GM12878 (cell line): ENCODE results near the gene SRBD1. TPM values are rescaled to one million over a fixed set of nuclear protein-coding genes. Genes with fewer than 3 reads are reported as not detected.
A peak's percentile ranks its signal among the peaks of the same experiment; 100 is the strongest.

Experiments used
- ATAC-seq: fragments of 200-7000 bp; cut with Tn5 transposase; 3 replicates; pipeline ENCODE4 v1.9.1; 2020; ENCODE audit warnings: mild to moderate bottlenecking, moderate library complexity
- BruUV-seq: library from RNA; stranded (reverse); fragments of 400-500 nt; replicated peaks from 2 replicates; lab custom pipeline; 2021; lab: Mats Ljungman, UMichigan
- CTCF ChIA-PET: fragments of 300-600 bp; sonication (Branson Sonifier 250); formaldehyde crosslinking; extraction: SDS; loops from one replicate; lab custom pipeline; 2021; ENCODE audit warnings: inconsistent platforms; lab: Yijun Ruan, JAX
- POLR2A ChIA-PET: fragments of 350-600 bp; formaldehyde crosslinking; extraction: SDS; loops from one replicate; lab custom pipeline; 2021; ENCODE audit warnings: inconsistent platforms; lab: Charles Lee
- RAD21 ChIA-PET: fragments of 300-600 bp; sonication (Branson Sonifier 250); formaldehyde crosslinking; loops from one replicate; lab custom pipeline; 2023; ENCODE audit warnings: antibody characterized with exemption; ENCODE audit not compliant: unreplicated experiment; lab: Charles Lee
- SMC1A ChIA-PET: fragments of 300-600 bp; sonication (Branson Sonifier 250); formaldehyde crosslinking; loops from one replicate; lab custom pipeline; 2023; ENCODE audit not compliant: unreplicated experiment, uncharacterized antibody; lab: Charles Lee
- DNase-seq: peaks from one replicate; pipeline ENCODE4 v3.0.0-alpha.2; 2011; ENCODE audit warnings: low read depth, low spot score
- FAIRE-seq: peaks from 3 replicates; lab custom pipeline; 2011; peaks lifted over from hg19 to GRCh38; lab: Jason Lieb, UNC
- H2AFZ ChIP-seq: 2 replicates; pipeline ENCODE4 v1.6.0; 2011; ENCODE audit warnings: low read depth, low read length, control low read depth; ENCODE audit not compliant: control insufficient read depth
- H3K27ac ChIP-seq: 2 replicates; pipeline ENCODE4 v1.5.1; 2011; ENCODE audit warnings: control low read depth; ENCODE audit not compliant: control insufficient read depth, insufficient read depth
- H3K27me3 ChIP-seq, 2 experiments: replicated peaks in 1 of 2; 2 replicates each; pipeline versions ENCODE4 v1.6.0 to v1.6.1; 2011; ENCODE audit warnings: low read length in 1 of 2; ENCODE audit not compliant: control insufficient read depth in 2 of 2, insufficient read depth in 2 of 2
- H3K36me3 ChIP-seq, 2 experiments: 2 replicates each; pipeline ENCODE4 v1.5.1; 2011; ENCODE audit warnings: low read length in 1 of 2; ENCODE audit not compliant: control insufficient read depth in 2 of 2, insufficient read depth in 2 of 2
- H3K4me1 ChIP-seq: 2 replicates; pipeline ENCODE4 v1.6.1; 2011; ENCODE audit warnings: mild to moderate bottlenecking, low read length, moderate library complexity, mixed read lengths; ENCODE audit not compliant: control insufficient read depth, insufficient read depth
- H3K4me2 ChIP-seq: 2 replicates; pipeline ENCODE4 v1.6.0; 2011; ENCODE audit warnings: control low read depth; ENCODE audit not compliant: control insufficient read depth, insufficient read depth
- H3K4me3 ChIP-seq: fragments of 200-600 bp; sonication (generic); 2 replicates; pipeline ENCODE4 v1.5.1; 2016
- H3K79me2 ChIP-seq: 2 replicates; pipeline ENCODE4 v1.6.0; 2011; ENCODE audit warnings: low read length; ENCODE audit not compliant: control insufficient read depth, insufficient read depth
- H3K9ac ChIP-seq: 2 replicates; pipeline ENCODE4 v1.8.0; 2011; ENCODE audit warnings: low read length, control low read depth, mixed read lengths; ENCODE audit not compliant: control insufficient read depth, insufficient read depth
- H3K9me3 ChIP-seq: replicated peaks from 3 replicates; pipeline ENCODE4 v1.5.1; 2011; ENCODE audit warnings: mild to moderate bottlenecking, low read length; ENCODE audit not compliant: control insufficient read depth, insufficient read depth
- H4K20me1 ChIP-seq: 2 replicates; pipeline ENCODE4 v1.6.0; 2011; ENCODE audit not compliant: control insufficient read depth, insufficient read depth
- BHLHE40 ChIP-seq, 2 experiments: fragments of 450-650 bp in 1 of 2; IDR thresholded peaks; 2 replicates each; pipeline ENCODE4 v1.6.1; 2011 to 2017; ENCODE audit warnings: low read depth in 2 of 2, borderline replicate concordance in 1 of 2, improper control_type of control experiment in 1 of 2, low read length in 1 of 2, mild to moderate bottlenecking in 1 of 2
- DPF2 ChIP-seq: fragments of 450-650 bp; IDR thresholded peaks from 2 replicates; pipeline ENCODE4 v1.6.1; 2017; ENCODE audit warnings: mild to moderate bottlenecking
- IKZF1 ChIP-seq: fragments of 450-650 bp; conservative IDR thresholded peaks from 2 replicates; pipeline ENCODE4 v1.6.1; 2017; ENCODE audit warnings: antibody characterized with exemption, mild to moderate bottlenecking
- IKZF2 ChIP-seq, 2 experiments: fragments of 450-650 bp; IDR thresholded peaks; 2 replicates each; pipeline ENCODE4 v1.6.1; 2017; ENCODE audit warnings: mild to moderate bottlenecking in 2 of 2, moderate library complexity in 2 of 2
- JUND ChIP-seq: IDR thresholded peaks from 2 replicates; pipeline ENCODE4 v1.6.1; 2012; ENCODE audit warnings: low read depth, mild to moderate bottlenecking, low read length, improper control_type of control experiment, moderate library complexity
- LARP7 ChIP-seq: fragments of 450-650 bp; IDR thresholded peaks from 2 replicates; pipeline ENCODE4 v1.6.1; 2017; ENCODE audit warnings: mild to moderate bottlenecking
- MAX ChIP-seq: IDR thresholded peaks from 2 replicates; pipeline ENCODE4 v1.6.1; 2012; ENCODE audit warnings: low read depth, low read length, improper control_type of control experiment
- MXI1 ChIP-seq: fragments of 150-350 bp; IDR thresholded peaks from 2 replicates; pipeline ENCODE4 v1.6.1; 2011; ENCODE audit warnings: low read depth, mild to moderate bottlenecking, inconsistent platforms, low read length, improper control_type of control experiment
- PAX5 ChIP-seq: IDR thresholded peaks from 2 replicates; pipeline ENCODE4 v1.6.1; 2011; ENCODE audit warnings: low read depth, low read length, borderline replicate concordance
- SPI1 ChIP-seq: IDR thresholded peaks from 2 replicates; pipeline ENCODE4 v1.6.1; 2011; ENCODE audit warnings: low read depth, mild to moderate bottlenecking, low read length, moderate library complexity, borderline replicate concordance; ENCODE audit not compliant: insufficient read depth
- YY1 ChIP-seq: IDR thresholded peaks from 2 replicates; pipeline ENCODE4 v1.6.1; 2011; ENCODE audit warnings: low read depth, mild to moderate bottlenecking, low read length
- ZBTB40 ChIP-seq: fragments of 450-650 bp; IDR thresholded peaks from 2 replicates; pipeline ENCODE4 v1.6.1; 2016; ENCODE audit warnings: mild to moderate bottlenecking, moderate library complexity, borderline replicate concordance
- ZNF207 ChIP-seq: fragments of 450-650 bp; IDR thresholded peaks from 2 replicates; pipeline ENCODE4 v1.6.1; 2014; ENCODE audit warnings: antibody characterized with exemption, mild to moderate bottlenecking, borderline replicate concordance
- WGBS: methylation state at CpG from one replicate; pipeline ENCODE4 v1.1.6; 2016; ENCODE audit warnings: low lambda C conversion rate; ENCODE audit not compliant: insufficient replicate concordance, insufficient coverage; ENCODE audit errors: missing lambda C conversion rate; 5-methylcytosine and 5-hydroxymethylcytosine counted together
- in situ Hi-C: fragments of 300-500 bp; cut with MboI; formaldehyde crosslinking; loops from 9 replicates; pipeline ENCODE4 v1.14.3; 2018; ENCODE audit warnings: mixed read lengths
- intact Hi-C: fragments of 100-400 bp; cut with micrococcal nuclease; formaldehyde crosslinking; loops from one replicate; pipeline ENCODE4 v1.14.2; 2022; ENCODE audit not compliant: unreplicated experiment
- polyA plus RNA-seq, 11 experiments: library from polyadenylated mRNA; depleted of rRNA in 4 of 11; unstranded in 6 of 11; stranded (reverse) in 5 of 11; fragments of >200 nt; fragmentation: Nextera tagmentation in 4 of 11; fragmentation: Illumina TruSeq in 1 of 11; extraction: Ambion mirVana in 4 of 11; extraction: Trizol in 1 of 11; gene quantifications; 1 replicate in 1 of 11; 2 replicates in 10 of 11; pipeline versions ENCODE4 v1.2.1 to v1.2.3, GENCODE V29; 2011 to 2016; ENCODE audit warnings: inconsistent platforms in 2 of 11, missing spikeins in 2 of 11, low read depth in 1 of 11
- total RNA-seq, 4 experiments: library from RNA; depleted of rRNA in 3 of 4; stranded (reverse); fragments of >200 nt in 3 of 4; fragmentation: Illumina TruSeq in 1 of 4; extraction: Trizol in 1 of 4; gene quantifications; 2 replicates each; pipeline versions ENCODE4 v1.2.1 to v1.2.3, GENCODE V29; 2013 to 2021
- TF ChIP-seq, protein P1 (sequence below): fragments of 150-350 bp; IDR thresholded peaks from 2 replicates; pipeline ENCODE4 v1.6.1; 2014; ENCODE audit warnings: mild to moderate bottlenecking, low read depth, low read length

Gene SRBD1
- total and polyA plus RNA-seq, 10 of the 15 experiments (the other 5 are each of a cell fraction or from before 2014, with no cell fraction given) = 9.7 to 33.1 (median 20.1) TPM

GRCh38 chr2:45652090-45653031, 41.3 kb upstream of the SRBD1 start:
- H3K79me2 ChIP-seq = peaks cover 48% of the 10 kb centered on the region
- peak overlapping the region; percentile 88 for H3K9ac ChIP-seq
- WGBS = 7% methylated on average over 52 of the region's 53 CpGs
- ChIA-PET POLR2A (interaction anchor here (0.6 to 5.6 kb wide), 13 partner anchors 12 to 396 kb away, joined by 3 to 51 read pairs (median 4); no protein-coding TSS in a partner anchor), RAD21 (interaction anchor here (0.6 to 6.1 kb wide), 17 partner anchors 8 to 283 kb away, joined by 3 to 79 read pairs (median 6); no protein-coding TSS in a partner anchor), CTCF (interaction anchor here (0.6 to 8.2 kb wide), 20 partner anchors 8 to 304 kb away, joined by 3 to 98 read pairs (median 4); no protein-coding TSS in a partner anchor), SMC1A (interaction anchor here (0.6 to 8.8 kb wide), 18 partner anchors 11 to 283 kb away, joined by 3 to 110 read pairs (median 6); no protein-coding TSS in a partner anchor)
- TF ChIP-seq BHLHE40 (IDR thresholded peaks at IDR 0.05; ENCODE audit: borderline replicate concordance in 1 of 2, low read depth in 2 of 2, low read length in 1 of 2) = peak in 1 of 2 experiments; percentile 29; a peak in 1 of 4 replicates
- no peak for TF ChIP-seq ZNF207
- TF ChIP-seq JUND = 0 out of 2 replicates have a peak, but pooled peaks have one; percentile 13
- TF ChIP-seq IKZF2 (IDR thresholded peaks at IDR 0.05) = peak in 1 of 2 experiments; percentile 51; a peak in 1 of 4 replicates
- no peak for TF ChIP-seq YY1
- peak; percentile 25; the same call in 1 of the 2 replicates for TF ChIP-seq ZBTB40
- 0 out of 2 replicates have a peak, but pooled peaks have one; percentile 10 for TF ChIP-seq PAX5
- TF ChIP-seq MAX = peak; percentile 82; the same call in 1 of the 2 replicates
- peak; percentile 86 for TF ChIP-seq MXI1
- peak; percentile 38 for TF ChIP-seq IKZF1
- TF ChIP-seq, protein P1, sequence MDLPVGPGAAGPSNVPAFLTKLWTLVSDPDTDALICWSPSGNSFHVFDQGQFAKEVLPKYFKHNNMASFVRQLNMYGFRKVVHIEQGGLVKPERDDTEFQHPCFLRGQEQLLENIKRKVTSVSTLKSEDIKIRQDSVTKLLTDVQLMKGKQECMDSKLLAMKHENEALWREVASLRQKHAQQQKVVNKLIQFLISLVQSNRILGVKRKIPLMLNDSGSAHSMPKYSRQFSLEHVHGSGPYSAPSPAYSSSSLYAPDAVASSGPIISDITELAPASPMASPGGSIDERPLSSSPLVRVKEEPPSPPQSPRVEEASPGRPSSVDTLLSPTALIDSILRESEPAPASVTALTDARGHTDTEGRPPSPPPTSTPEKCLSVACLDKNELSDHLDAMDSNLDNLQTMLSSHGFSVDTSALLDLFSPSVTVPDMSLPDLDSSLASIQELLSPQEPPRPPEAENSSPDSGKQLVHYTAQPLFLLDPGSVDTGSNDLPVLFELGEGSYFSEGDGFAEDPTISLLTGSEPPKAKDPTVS = no peak
- TF ChIP-seq LARP7 = peak; percentile 51; the same call in 1 of the 2 replicates
- TF ChIP-seq DPF2 = 0 out of 2 replicates have a peak, but pooled peaks have one; percentile 23
- TF ChIP-seq SPI1 = peak; percentile 27; the same call in 1 of the 2 replicates
- no peaks in the 10 kb centered on the region for H3K27me3 ChIP-seq
- peak; percentile 18 for ATAC-seq
- peak overlapping the region; percentile 43 for H3K4me2 ChIP-seq
- H3K27ac ChIP-seq = peak overlapping the region; percentile 77
- H4K20me1 ChIP-seq = no peaks in the 10 kb centered on the region
- H3K4me3 ChIP-seq = peak overlapping the region; percentile 97
- peak; percentile 47 for FAIRE-seq
- DNase-seq = no peak
- H2AFZ ChIP-seq = peak overlapping the region; percentile 61
- H3K4me1 ChIP-seq = no peaks in the 10 kb centered on the region
- intact Hi-C loops (loop anchor here (5.0 kb wide), 1 partner anchor 40 kb away; no protein-coding TSS in a partner anchor), in situ Hi-C loops (loop anchor here (5.0 kb wide), 1 partner anchor 75 kb away; no protein-coding TSS in a partner anchor)
- peaks cover 0 to 2% of the 10 kb centered on the region in 2 experiments; a peak in 1 of 4 replicates for H3K36me3 ChIP-seq
- BruUV-seq = no TSS peak
- no peaks in the 10 kb centered on the region for H3K9me3 ChIP-seq
